H1 (cell line): ENCODE data around the gene TRPV4. TPM values are rescaled to one million over a fixed set of nuclear protein-coding genes. Genes with fewer than 3 reads are reported as not detected.

Source experiments
- MAX ChIP-seq: IDR thresholded peaks from 2 replicates; pipeline ENCODE4 v1.6.1; 2012; ENCODE audit warnings: inconsistent platforms
- SP2 ChIP-seq: IDR thresholded peaks from 2 replicates; pipeline ENCODE4 v1.6.1; 2012; ENCODE audit warnings: mild to moderate bottlenecking, low read length, inconsistent platforms
- polyA plus RNA-seq, 7 experiments: library from polyadenylated mRNA; depleted of rRNA in 3 of 7; stranded (reverse) in 5 of 7; unstranded in 2 of 7; fragments of >200 nt in 5 of 7; fragments of 200-250 nt in 2 of 7; gene quantifications; 1 replicate in 5 of 7; 2 replicates in 1 of 7; 4 replicates in 1 of 7; pipeline versions ENCODE4 v1.2.1 to v1.2.3, GENCODE V29; 2011 to 2013; ENCODE audit warnings: missing spikeins in 2 of 7, mixed read lengths in 2 of 7
- total RNA-seq: library from RNA; stranded (reverse); fragmentation: NEBNext Ultra II Directional; extraction: Animal tissue kit (Norgen Biotek cat#: 25700); gene quantifications from 2 replicates; pipeline ENCODE4 v1.2.1, GENCODE V29; 2021

The TRPV4 gene
- total and polyA plus RNA-seq, 2 of the 8 experiments (the other 6 are each of a cell fraction or from before 2014, with no cell fraction given): 2.1 to 6.2 TPM

GRCh38 chr12:109824731-109825130 lies 8.5 kb downstream of the TRPV4 start (continued):
- TF ChIP-seq MAX: no peak
- no peak for TF ChIP-seq SP2
- TF ChIP-seq, all 59 proteins: peak for 0
